GM12875 (cell line): ENCODE results near the gene MEI1.

Experiments
- H3K4me3 ChIP-seq: one replicate; pipeline ENCODE4 v1.5.1; 2011; ENCODE audit warnings: low read depth, low read length, control low read depth
- TF ChIP-seq, protein P1 (sequence below): IDR thresholded peaks from 2 replicates; pipeline ENCODE4 v1.5.1; 2011; ENCODE audit warnings: low read depth, mild to moderate bottlenecking, control low read depth, inconsistent platforms, low read length, moderate library complexity, borderline replicate concordance; ENCODE audit not compliant: insufficient read depth

The MEI1 gene

DNA sequence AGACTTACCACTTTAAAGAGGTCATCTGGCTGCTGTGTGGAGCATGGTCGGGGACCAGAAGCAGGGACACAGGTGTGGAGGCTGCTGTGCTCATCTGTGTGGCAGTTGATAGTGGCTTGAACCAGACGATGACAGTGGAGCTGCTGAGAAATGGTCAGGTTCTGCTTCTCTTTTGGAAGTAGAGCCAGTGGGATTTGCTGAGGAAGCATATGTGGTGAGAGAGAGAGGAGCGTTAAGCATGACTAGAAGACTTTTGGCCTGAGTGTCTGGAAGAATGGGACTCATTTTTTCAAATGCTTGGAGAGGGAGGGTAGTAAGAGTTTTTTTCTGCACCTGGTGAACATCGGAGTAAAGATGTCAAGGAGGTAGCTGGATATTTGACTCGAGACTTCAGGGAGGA is 121.1 kb downstream of the MEI1 start:
- TF ChIP-seq, protein P1, sequence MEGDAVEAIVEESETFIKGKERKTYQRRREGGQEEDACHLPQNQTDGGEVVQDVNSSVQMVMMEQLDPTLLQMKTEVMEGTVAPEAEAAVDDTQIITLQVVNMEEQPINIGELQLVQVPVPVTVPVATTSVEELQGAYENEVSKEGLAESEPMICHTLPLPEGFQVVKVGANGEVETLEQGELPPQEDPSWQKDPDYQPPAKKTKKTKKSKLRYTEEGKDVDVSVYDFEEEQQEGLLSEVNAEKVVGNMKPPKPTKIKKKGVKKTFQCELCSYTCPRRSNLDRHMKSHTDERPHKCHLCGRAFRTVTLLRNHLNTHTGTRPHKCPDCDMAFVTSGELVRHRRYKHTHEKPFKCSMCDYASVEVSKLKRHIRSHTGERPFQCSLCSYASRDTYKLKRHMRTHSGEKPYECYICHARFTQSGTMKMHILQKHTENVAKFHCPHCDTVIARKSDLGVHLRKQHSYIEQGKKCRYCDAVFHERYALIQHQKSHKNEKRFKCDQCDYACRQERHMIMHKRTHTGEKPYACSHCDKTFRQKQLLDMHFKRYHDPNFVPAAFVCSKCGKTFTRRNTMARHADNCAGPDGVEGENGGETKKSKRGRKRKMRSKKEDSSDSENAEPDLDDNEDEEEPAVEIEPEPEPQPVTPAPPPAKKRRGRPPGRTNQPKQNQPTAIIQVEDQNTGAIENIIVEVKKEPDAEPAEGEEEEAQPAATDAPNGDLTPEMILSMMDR, result no peak
- H3K4me3 ChIP-seq, result no peak overlapping the region

DNA sequence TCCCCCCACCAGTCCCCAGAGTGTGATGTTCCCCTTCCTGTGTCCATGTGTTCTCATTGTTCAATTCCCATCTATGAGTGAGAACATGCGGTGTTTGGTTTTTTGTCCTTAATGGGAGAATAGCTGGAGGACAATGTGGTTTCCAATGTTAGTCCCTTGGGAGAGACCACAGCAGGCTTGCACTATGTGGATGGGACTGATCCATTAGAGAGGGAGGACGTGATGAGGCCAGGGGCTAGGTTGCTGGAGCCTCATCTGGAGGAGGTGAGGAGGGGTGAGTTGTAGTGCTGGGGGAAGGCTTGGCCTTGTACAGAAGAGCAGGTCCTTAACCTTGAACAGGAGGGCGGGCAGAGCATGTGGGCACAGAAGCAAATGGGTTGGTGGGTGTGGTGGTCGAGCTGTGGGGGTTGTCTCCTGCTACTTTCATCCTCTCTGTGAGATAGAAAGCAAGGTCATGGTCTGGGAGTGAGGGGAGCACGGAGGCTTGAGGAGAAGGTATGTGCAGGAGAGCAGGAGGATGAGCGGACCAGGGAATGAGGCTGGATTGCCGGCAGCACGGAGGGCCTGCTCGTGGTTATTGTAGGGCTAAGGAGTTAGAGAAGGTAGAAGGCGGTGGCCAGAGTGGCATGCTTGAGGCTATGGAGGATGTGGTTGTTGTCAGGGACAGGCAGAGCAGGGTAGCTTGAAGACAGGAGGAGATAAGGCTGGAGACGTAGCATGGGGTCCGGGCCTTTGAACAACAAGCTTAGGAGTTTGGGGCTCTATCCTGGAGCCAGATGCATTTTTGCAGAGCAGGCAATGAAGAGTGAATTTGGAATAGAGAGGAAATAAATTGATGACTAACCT is 122.4 kb downstream of the MEI1 start:
- TF ChIP-seq, protein P1, result no peak
- no peak overlapping the region for H3K4me3 ChIP-seq

DNA sequence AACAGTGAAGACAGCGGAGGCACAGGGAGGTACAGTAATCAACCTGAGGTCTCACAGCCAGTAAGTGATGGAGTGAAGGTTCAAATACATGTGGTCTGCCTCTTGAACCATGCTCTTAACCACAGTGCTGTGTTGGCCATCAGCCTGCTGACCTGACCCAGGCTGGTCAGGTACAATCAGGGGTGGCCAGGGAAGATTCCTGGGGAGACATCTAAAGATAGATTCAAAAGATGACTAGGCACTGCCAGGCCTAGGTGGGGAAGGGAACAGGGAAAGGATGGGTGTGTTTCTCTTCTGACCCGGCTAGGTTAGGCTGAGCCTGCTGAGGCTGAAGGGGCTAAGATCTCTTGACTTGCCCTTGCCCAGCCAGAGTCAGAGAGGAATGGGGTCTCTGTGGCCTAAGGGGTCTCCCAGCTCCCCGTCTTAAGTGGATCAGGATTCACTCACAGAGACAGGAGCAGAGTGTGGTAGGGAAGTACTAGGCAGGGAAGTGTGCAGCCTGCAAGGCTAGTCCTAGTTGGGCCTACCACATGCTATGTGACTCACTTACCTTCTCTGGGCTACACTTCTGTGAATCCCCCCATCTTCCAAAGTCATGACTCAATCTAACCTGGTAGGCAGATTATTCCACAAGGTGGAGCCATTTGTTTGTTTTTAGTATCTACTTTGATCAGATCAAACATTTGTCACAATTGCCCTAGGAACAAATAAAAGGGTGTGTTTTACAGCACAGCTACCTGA is 123.2 kb downstream of the MEI1 start:
- H3K4me3 ChIP-seq, result no peak overlapping the region
- TF ChIP-seq, protein P1, result peak; percentile 28; the same call in 1 of the 2 replicates

DNA sequence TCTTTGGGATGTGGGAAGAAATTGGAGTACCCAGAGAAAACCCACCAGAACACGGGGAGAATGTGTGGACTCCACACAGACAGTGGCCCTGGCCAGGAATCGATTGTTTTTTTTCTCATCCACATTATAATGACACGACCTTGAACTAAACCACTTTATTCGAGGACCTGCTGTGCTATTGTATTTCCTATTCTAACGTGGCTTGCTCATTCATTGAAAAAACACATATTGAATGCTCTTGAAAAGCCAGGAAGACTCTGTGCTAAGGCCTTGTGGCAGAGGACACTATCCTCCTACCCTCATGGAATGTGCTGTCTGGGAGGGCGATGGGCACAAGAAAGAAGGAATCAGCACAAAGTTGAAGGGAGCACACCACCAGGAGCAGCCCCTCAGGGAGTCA is 124.5 kb downstream of the MEI1 start:
- TF ChIP-seq, protein P1, result no peak
- no peak overlapping the region for H3K4me3 ChIP-seq

DNA sequence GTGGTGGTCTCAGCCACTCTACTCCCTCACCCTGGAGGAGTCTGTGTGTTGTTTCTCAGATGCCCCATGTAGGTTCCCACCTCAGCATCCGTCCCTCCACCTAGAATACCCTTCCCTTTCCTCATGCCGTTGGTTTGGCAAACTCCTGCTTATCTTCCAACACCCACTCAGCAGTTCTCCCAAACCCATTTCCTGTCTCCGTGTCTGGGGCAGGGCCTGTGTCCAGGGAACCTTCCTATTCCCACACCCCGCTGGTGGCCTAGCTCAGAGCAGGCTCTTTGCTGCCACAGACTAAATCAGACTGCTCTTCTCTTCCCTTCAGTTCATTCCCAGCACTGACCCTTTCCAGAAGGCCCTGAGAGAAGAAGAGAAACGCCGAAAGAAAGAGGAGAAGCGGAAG is 126.1 kb downstream of the MEI1 start:
- TF ChIP-seq, protein P1, result no peak
- H3K4me3 ChIP-seq, result no peak overlapping the region

DNA sequence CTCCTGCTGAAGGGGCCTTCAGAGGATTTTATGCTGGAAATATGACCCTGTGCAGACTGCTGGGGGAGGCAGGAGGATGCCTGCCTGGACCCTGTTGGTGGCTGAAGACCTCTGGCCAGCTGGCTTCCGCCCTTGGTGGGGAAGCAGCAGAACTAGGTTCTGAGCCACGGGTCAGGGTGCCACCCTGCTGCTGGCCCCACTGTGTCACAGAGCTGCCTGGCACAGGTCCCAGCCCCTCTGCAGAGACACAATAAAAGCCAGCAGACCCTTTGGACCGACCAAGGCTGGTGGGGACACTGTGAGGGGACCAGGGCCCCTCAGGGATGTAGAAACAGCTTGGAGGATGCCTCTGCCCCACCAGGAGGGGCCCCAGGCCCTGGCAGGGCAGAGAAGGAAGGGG is 126.7 kb downstream of the MEI1 start:
- H3K4me3 ChIP-seq, result no peak overlapping the region
- TF ChIP-seq, protein P1, result no peak
